Stimulated activated CD8-positive, alpha-beta memory T cell treated with anti-CD3 and anti-CD28 coated beads, Interleukin-12 subunit alpha, Interleukin-12 subunit beta, amount 100 ng/mL, for 24 hours (primary cell): ENCODE measurements around the gene CHAC1.
"Not testable (repeated sequence)": the region's sequence is repeated elsewhere in the genome, so short reads cannot be mapped to it uniquely, and the experiment has no call there.

Experiments
- DNase-seq: peaks from one replicate; pipeline ENCODE4 v3.0.0-alpha.2; 2020; ENCODE audit errors: extremely low read depth

The CHAC1 gene

GRCh38 chr15:40937762-40938535 lies 15.3 kb upstream of the CHAC1 start:
- DNase-seq, result no peak

GRCh38 chr15:40938536-40938870 lies 14.8 kb upstream of the CHAC1 start:
- DNase-seq, result no peak

- DNase-seq, result no peak
These were observed 12.9 kb upstream of the CHAC1 start for GRCh38 chr15:40940296-40940801.

- DNase-seq, result no peak
These were observed 12.2 kb upstream of the CHAC1 start for GRCh38 chr15:40941068-40941527.

DNA sequence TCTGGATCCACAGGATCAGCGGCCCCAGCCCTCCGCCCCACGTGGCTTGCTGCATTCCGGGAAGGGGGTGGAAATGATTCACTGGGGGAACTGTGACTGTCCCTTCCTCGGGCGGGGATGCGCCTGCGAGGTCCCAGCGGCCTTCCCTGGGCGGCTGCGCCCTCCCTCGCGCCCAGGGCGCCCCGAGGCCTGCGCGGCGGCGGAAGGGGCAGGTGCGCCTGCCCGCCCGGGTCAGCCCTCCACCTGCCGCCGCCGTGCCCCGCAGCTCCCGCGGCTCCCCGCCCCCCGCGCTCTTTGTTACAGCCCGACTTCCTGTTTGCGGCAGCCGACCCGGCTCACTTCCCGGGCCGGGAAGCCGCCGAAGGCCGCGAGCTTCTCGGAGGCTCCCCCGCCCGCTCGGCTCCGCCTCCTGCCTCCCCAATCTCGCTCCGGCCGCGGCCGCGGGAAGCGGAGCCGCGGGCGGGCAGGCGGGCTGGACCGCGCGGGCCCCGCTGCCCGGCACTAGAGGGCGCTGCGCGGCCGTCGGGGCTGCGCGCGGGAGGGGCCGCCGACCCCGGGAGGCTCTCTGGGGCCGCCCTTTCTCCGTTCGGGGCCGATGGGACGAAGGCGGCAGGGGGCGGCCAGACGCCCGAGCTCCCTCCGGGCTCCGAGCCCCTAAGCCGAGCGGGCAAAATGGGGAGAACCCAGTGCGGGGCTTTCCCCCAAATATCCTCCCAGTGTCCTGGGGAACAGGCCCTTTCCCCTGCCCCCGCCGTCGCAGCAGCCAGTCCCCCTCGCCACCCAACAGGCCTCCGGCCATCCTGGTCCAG lies 11.5 kb upstream of the CHAC1 start:
- DNase-seq, result peak; percentile 34

- DNase-seq, result no peak
These were observed 10.9 kb upstream of the CHAC1 start for GRCh38 chr15:40942337-40942854.

- no peak for DNase-seq
These were observed 10.4 kb upstream of the CHAC1 start for GRCh38 chr15:40942878-40943277.

DNA sequence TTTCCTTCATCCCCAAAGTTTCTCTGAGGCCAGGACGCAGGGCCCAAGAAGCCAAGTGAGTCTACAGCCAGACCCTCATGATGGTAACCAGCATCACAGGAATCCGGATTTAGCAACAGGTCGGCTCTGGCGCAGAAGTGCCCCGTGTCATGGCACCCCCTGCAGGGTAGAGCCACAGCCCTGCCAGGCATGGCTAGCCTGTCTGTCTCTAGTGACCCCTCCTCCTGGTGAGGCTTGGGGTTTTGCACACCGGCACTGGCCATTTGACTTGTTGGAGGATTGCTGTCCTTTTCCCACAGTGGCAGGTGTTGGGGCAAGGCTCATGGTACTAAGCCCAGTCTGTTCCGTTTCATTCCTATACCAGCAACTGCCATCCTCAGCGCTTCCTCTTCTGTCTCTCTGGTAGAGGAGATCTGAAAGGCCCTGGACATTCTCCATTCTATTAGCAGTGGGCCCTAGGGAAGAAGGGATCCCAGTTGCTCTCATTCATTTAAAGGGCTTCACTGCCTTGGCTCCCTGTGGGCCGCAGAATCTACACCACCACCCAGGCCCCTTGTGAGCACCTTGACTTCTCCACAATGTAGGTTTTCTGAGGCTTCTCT lies 9.4 kb upstream of the CHAC1 start:
- DNase-seq, result no peak

DNA sequence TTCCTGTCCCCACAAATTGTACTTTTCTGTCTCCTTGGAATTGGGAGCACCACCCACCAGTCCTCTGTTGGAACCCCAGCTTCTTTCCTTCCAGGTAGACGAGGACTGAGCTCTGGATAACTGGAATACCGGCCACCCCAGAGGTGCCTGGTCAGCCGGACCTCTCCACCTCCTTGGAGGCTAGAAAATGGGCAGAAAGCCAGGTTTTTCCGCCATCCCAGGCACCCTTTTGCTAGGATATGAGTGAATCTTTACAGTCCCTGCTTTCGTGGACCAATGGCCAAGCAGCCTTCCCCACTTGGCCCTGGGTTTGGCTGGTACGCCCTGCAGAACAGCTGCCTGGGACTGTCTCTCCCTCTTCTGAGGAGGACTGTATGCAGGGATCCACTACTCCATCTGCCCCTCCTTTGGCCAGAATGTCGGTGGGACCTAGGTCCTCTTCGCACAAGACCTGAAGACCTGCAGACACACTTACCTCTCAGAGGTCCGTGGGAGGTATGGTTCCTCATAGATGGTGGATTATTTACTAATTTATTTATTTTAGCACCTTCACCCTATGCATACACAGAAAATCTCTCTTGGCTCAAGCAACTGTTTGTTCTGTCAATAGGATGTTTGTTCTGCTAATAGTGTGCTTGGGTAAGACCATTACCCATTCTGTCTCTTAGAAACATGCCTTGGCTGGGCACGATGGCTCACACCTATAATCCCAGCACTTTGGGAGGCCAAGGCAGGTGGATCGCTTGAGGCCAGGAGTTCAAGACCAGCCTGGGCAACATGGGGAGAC lies 8.6 kb upstream of the CHAC1 start:
- DNase-seq, result no peak

DNA sequence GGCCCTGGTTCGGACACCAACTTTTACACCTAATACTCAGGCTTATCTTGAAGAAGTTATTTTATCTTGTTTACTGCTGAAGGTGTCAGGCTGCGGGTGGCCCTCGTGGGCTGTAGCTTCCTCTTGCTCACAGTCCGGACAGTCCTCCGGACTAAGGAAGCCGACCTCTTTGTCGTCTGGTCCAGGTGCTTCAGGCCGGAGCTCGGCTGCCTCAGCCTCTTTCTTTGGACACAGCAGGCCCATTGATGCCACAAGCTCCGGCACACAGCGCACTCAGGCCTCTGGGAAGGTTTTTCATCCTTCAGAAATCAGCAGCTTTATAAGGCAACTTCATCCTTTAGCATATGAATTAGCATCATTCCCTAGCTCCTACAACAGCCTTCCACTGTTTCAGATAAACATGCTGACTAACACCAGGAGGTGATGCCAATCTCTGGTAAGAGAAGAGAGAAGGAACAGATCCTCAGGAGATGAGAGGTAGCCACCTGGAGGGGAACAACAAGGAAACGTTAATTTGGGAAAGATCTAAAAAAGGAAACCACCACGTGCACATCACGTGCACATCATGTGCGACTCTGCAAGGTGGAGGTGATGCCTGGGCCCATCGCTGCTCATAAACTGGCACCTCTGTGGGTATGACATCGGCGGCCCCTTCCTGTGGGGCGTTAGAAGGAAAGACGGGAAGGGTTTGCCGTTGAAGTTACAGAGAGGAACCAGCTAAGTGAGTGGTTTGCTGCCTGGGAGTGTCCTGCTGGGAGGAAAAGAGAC lies 4.4 kb upstream of the CHAC1 start:
- DNase-seq, result no peak

GRCh38 chr15:40949756-40950207 lies 3.5 kb upstream of the CHAC1 start:
- no peak for DNase-seq

- DNase-seq, result no peak
These were observed 1.5 kb upstream of the CHAC1 start for GRCh38 chr15:40951764-40952163.

GRCh38 chr15:40952301-40952900 lies 870 bp upstream of the CHAC1 start:
- no peak for DNase-seq

DNA sequence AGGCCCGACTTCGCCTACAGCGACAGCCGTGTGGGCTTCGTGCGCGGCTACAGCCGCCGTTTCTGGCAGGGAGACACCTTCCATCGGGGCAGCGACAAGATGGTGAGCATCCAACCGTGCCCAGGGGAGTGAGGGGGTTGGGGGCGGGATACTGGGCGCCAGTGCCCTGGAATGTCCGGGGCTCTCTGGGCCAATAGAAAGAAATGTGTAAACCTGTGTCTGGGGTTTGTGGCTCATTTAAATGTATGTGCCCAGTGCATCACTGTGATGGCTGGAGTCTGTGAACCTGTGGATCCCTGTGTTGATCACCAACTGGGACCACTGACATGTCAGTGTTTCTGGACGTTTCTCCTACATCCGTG lies 423 bp downstream of the CHAC1 start:
- DNase-seq, result no peak

DNA sequence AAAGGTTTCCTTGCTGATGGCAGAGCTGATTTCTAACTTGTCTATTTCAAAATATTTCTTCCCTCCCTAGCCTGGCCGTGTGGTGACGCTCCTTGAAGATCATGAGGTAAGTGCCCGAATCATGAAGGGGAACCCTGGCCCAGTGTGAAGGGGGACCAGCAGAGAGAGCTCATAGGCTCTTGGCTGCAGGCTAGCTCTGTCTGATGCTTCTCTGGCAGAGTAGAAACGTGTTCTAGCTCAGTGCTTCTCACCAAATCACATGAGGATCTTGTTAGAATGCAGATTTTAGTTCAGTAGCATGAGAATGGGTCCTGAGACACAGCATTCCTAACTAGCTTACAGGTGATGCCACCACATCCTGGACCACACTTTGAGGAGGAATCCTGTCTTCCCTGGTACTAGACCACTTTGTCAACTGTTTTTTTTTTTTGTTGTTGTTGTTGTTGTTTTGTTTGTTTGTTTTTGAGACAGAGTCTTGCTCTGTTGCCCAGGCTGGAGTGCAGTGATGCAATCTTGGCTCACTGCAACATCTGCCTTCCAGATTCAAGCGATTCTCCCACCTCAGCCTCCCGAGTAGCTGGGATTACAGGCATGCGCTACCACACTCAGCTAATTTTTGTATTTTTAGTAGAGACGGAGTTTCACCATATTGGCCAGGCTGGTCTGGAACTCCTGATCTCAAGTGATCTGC lies 1.0 kb downstream of the CHAC1 start:
- DNase-seq, result not testable (repeated sequence)

DNA sequence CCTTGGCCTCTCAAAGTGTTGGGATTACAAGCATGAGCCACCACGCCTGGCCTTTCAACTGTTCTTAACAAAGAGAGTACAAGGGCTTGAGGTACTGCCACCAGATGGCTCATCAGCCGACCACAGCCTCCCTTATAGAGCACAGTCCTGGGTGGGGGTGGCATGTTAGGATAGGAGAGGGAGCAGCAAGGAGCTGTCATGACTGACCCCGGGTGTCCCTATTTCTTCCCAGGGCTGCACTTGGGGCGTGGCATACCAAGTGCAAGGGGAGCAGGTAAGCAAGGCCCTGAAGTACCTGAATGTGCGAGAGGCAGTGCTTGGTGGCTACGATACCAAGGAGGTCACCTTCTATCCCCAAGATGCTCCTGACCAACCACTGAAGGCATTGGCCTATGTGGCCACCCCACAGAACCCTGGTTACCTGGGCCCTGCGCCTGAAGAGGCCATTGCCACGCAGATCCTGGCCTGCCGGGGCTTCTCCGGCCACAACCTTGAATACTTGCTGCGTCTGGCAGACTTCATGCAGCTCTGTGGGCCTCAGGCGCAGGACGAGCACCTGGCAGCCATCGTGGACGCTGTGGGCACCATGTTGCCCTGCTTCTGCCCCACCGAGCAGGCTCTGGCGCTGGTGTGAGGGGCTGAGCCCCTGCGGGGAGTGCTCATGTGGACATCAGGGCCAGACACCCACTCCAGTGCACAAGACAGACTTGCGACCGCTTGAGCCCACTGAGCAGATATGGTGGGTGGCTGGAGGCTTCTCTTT lies 2.1 kb downstream of the CHAC1 start:
- DNase-seq, result no peak

DNA sequence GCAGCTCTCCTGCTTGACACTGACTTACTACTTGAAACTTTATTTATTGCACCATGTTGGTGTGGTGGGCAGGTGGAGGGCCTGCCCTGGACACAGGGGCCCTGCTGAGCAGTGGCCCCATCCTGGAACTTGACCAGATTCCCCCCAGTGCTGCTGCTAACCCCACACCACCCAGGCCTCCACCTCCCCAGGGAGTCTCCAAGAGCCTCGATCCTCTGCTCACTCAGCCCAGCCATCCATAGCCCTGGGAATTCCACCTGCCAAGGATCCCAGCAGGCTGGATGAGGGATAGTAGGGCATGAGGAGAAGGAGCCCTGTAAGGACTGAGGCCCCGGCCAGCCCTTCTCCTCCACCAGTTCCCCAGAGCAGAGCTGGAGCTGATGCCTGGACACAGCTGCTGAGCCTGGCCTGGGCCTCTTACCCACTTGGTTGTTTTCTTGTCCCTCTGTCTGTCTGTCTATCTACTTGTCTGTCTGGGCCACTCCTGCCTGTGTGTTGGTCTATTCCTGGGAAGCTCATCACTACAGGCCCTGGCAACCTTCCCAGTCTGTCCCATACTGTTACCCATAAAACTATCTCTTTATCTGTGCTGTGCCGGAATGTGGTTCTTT lies 2.8 kb downstream of the CHAC1 start:
- no peak for DNase-seq

DNA sequence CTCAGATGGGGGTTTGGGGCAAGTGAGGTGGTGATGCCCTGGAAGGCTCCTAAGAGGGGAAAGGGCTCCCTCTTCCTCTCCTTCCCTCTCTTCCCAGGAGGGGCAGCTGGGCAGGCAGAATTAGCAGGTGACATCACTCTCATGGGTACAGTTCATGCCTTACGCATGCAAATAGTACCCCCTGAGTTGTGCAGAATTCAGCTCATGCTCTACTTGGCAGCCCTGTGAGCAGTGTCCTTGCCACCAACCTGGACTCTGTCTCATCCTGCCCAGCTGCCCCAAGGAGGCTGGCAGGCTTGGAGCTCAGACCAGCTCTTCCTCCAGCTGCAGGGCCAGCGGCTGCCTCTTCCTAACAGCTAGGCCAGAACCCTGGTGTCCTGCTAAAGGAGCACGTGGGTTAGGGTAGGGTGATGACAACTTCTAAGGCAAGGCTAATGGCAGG lies 3.3 kb downstream of the CHAC1 start:
- no peak for DNase-seq
